Stomach (tissue), 19 donors: ENCODE measurements around the gene IPO4. TPM values are rescaled to one million over a fixed set of nuclear protein-coding genes. Genes with fewer than 3 reads are reported as not detected.

Experiments
- DNase-seq, 2 donors: peaks; one replicate each; pipeline versions ENCODE4 v3.0.0 to v3.0.0-alpha.2; 2013 to 2019
- H3K27ac ChIP-seq, 5 donors: fragments of 200-600 bp in 4 of 5; sonication (generic) in 4 of 5; one replicate each; pipeline ENCODE4 v1.5.1; 2013 to 2019; ENCODE audit warnings: mild to moderate bottlenecking in 1 of 5, moderate library complexity in 1 of 5
- H3K27me3 ChIP-seq, 3 donors: fragments of 200-600 bp; sonication (generic); one replicate each; pipeline ENCODE4 v1.5.1; 2017 to 2019; ENCODE audit warnings: mixed run types in 1 of 3
- H3K36me3 ChIP-seq, 4 donors: fragments of 200-600 bp; sonication (generic); 1 replicate in 3 of 4; 2 replicates in 1 of 4; pipeline ENCODE4 v1.5.1; 2016 to 2019
- H3K4me1 ChIP-seq, 4 donors: fragments of 200-600 bp; sonication (generic); one replicate each; pipeline ENCODE4 v1.5.1; 2016 to 2019
- H3K4me3 ChIP-seq, 4 donors: fragments of 200-600 bp; sonication (generic) in 3 of 4; one replicate each; pipeline ENCODE4 v1.5.1; 2016 to 2019; ENCODE audit warnings: mild to moderate bottlenecking in 1 of 4
- H3K9me3 ChIP-seq, 4 donors: fragments of 200-600 bp; sonication (generic); one replicate each; pipeline ENCODE4 v1.5.1; 2016 to 2019
- CTCF ChIP-seq, 7 experiments: fragments of 450-650 bp in 4 of 7; fragments of 200-600 bp in 3 of 7; sonication (generic) in 3 of 7; IDR thresholded peaks; one replicate each; pipeline ENCODE4 v1.5.1; 2016 to 2019; ENCODE audit warnings: antibody characterized with exemption in 7 of 7, control low read depth in 2 of 7, mild to moderate bottlenecking in 1 of 7
- EP300 ChIP-seq: sonication (generic); formaldehyde crosslinking; IDR thresholded peaks from one replicate; pipeline ENCODE4 v1.6.1; 2017; ENCODE audit warnings: antibody characterized with exemption
- POLR2A ChIP-seq, 4 donors: fragments of 450-650 bp; IDR thresholded peaks; one replicate each; pipeline ENCODE4 v1.6.1; 2016; ENCODE audit warnings: antibody characterized with exemption in 4 of 4, control low read depth in 2 of 4, mild to moderate bottlenecking in 1 of 4, moderate library complexity in 1 of 4
- POLR2AphosphoS5 ChIP-seq, 3 donors: sonication (generic); formaldehyde crosslinking; IDR thresholded peaks; one replicate each; pipeline ENCODE4 v1.6.1; 2016; ENCODE audit warnings: antibody characterized with exemption in 3 of 3
- WGBS, 5 donors: extraction: QIAGEN DNeasy Blood & Tissue Kit in 3 of 5; methylation state at CpG; one replicate each; pipeline versions ENCODE4 v1.1.5 to v1.1.7; 2013 to 2018; 5-methylcytosine and 5-hydroxymethylcytosine counted together
- intact Hi-C: fragments of 100-400 bp; cut with DNase I; formaldehyde crosslinking; loops from one replicate; pipeline ENCODE4 v1.15.1; 2023; ENCODE audit warnings: low total_unique reads
- long read RNA-seq, 10 donors: transcript quantifications; one replicate each; lab custom pipeline, GENCODE V29; 2026
- polyA plus RNA-seq, 3 donors: library from polyadenylated mRNA; stranded (reverse); fragments of 200-250 nt; gene quantifications; one replicate each; pipeline ENCODE4 v1.2.3, GENCODE V29; 2013
- total RNA-seq, 5 donors: library from RNA; depleted of rRNA; stranded (reverse); fragments of >200 nt; gene quantifications; one replicate each; pipeline versions ENCODE4 v1.1.0 to v1.2.3, GENCODE V29; 2014 to 2016
- donor health status: healthy with polysubstance abuse.
- donor health status: Bipolar disorder and iron deficiency.
- donor health status: healthy.

Gene IPO4
- total RNA-seq (100 to 1,000 TPM in 1 of 5 donors, 10 to 100 TPM in 4; 14.3 to 227 (median 23.9) TPM), polyA plus RNA-seq (10 to 100 TPM in 1 of 3 donors, 1 to 10 TPM in 2; 9.3 to 15.2 (median 9.8) TPM)
- long read RNA-seq, donor 1: 0 reads
- long read RNA-seq, donor 2: 0 reads
- long read RNA-seq, donor 3, partial matches to known transcripts: 0 of 1 reads
- long read RNA-seq, donor 3, other reads (novel, unspliced or antisense): 0 of 1 reads
- long read RNA-seq, donor 4: 0 reads
- long read RNA-seq, donor 5, partial matches to known transcripts: 0 of 4 reads
- long read RNA-seq, donor 5, other reads (novel, unspliced or antisense): 0 of 4 reads
- long read RNA-seq, donor 6, partial matches to known transcripts: 0 of 1 reads
- long read RNA-seq, donor 6, other reads (novel, unspliced or antisense): 0 of 1 reads
- long read RNA-seq, donor 7, partial matches to known transcripts: 0 of 1 reads
- long read RNA-seq, donor 7, other reads (novel, unspliced or antisense): 0 of 1 reads
- long read RNA-seq, donor 8, partial matches to known transcripts: 0 of 4 reads
- long read RNA-seq, donor 8, other reads (novel, unspliced or antisense): 0 of 4 reads
- long read RNA-seq, donor 9, partial matches to known transcripts: 0 of 3 reads
- long read RNA-seq, donor 9, other reads (novel, unspliced or antisense): 0 of 3 reads
- long read RNA-seq, donor 10, partial matches to known transcripts: 0 of 1 reads
- long read RNA-seq, donor 10, other reads (novel, unspliced or antisense): 0 of 1 reads

GRCh38 chr14:24188251-24189058, at the start of gene IPO4:
Gene IPO4 (minus strand): TSS chr14:24188816. CDS start chr14:24188787, 29 bp downstream.
- H3K4me1 ChIP-seq: peaks cover 13 to 52% (median 34%) of the 10 kb centered on the region in 4 donors
- H3K27ac ChIP-seq: peak within 1 kb of the TSS; percentile 68 to 87 (median 83)
- DNase-seq: peak; percentile 95 to 98
- peaks cover 33 to 77% (median 70%) of the 10 kb centered on the region in 4 donors for H3K36me3 ChIP-seq
- 0 to 1% (median 1%) methylated on average over 37 to 65 of the region's 65 CpGs for WGBS, 5 donors
- intact Hi-C loops: no loop called here
- no peaks in the 10 kb centered on the region for H3K27me3 ChIP-seq
- H3K9me3 ChIP-seq: no peaks in the 10 kb centered on the region
- H3K4me3 ChIP-seq: peak within 1 kb of the TSS; percentile 69 to 96 (median 78)
- TF ChIP-seq POLR2AphosphoS5 (IDR thresholded peaks at IDR 0.05): peak; percentile 50 to 94 (median 86)
- TF ChIP-seq CTCF (IDR thresholded peaks at IDR 0.05): peak in 1 of 7 experiments; percentile 12
- TF ChIP-seq POLR2A (IDR thresholded peaks at IDR 0.05): no peak
- TF ChIP-seq EP300: peak; percentile 31

DNA sequence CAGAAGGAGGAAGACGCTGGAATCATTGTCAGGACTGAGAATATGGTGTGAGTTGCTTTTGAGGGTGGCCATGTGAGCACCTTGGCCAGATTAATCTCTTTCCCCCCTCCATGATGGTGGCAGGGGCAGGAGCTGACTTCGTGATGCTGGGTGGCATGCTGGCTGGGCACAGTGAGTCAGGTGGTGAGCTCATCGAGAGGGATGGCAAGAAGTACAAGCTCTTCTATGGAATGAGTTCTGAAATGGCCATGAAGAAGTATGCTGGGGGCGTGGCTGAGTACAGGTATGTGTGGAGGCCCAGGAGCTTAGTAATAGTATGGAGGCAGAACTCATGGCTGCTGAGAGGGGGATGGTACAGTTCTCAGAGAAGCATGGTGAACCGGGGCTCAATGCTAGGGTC, 49.5 kb upstream of the IPO4 start:
- Histone ChIP-seq H3K27ac (peak overlapping the region in 1 of 5 donors; percentile 99), H3K9me3 (no peaks in the 10 kb centered on the region), H3K4me1 (peaks cover 43 to 88% (median 72%) of the 10 kb centered on the region in 4 donors), H3K4me3 (no peak overlapping the region), H3K36me3 (peaks cover 49 to 70% (median 62%) of the 10 kb centered on the region in 4 donors), H3K27me3 (no peaks in the 10 kb centered on the region)
- intact Hi-C loops: no loop called here
- 83 to 88% (median 86%) methylated on average over 5 of the region's 5 CpGs for WGBS, 5 donors
- no peak for TF ChIP-seq CTCF (IDR thresholded peaks at IDR 0.05)
- no peak for TF ChIP-seq POLR2A (IDR thresholded peaks at IDR 0.05)
- TF ChIP-seq POLR2AphosphoS5 (IDR thresholded peaks at IDR 0.05): no peak
- TF ChIP-seq EP300: no peak
- DNase-seq: no peak

GRCh38 chr14:24237463-24237955, 48.9 kb upstream of the IPO4 start:
- no peaks in the 10 kb centered on the region for H3K27me3 ChIP-seq
- 91 to 98% (median 94%) methylated on average over 2 of the region's 2 CpGs for WGBS, 5 donors
- intact Hi-C loops: no loop called here
- no peak for DNase-seq
- peak overlapping the region in 1 of 5 donors; percentile 99 for H3K27ac ChIP-seq
- peaks cover 49 to 70% (median 62%) of the 10 kb centered on the region in 4 donors for H3K36me3 ChIP-seq
- H3K9me3 ChIP-seq: no peaks in the 10 kb centered on the region
- peaks cover 42 to 88% (median 71%) of the 10 kb centered on the region in 4 donors for H3K4me1 ChIP-seq
- TF ChIP-seq EP300 (no peak), CTCF (IDR thresholded peaks at IDR 0.05) (no peak), POLR2AphosphoS5 (IDR thresholded peaks at IDR 0.05) (no peak), POLR2A (IDR thresholded peaks at IDR 0.05) (no peak)
- H3K4me3 ChIP-seq: no peak overlapping the region
